HG02943 (cell line): Measurements from ENCODE around the gene CEMIP2.
"Not testable (repeated sequence)": the region's sequence is repeated elsewhere in the genome, so short reads cannot be mapped to it uniquely, and the experiment has no call there.

Source experiments
- ATAC-seq: cut with Tn5 transposase; IDR thresholded peaks from one replicate; pipeline ENCODE4 v1.9.1; 2021; ENCODE audit warnings: mild to moderate bottlenecking, low read depth, moderate library complexity; ENCODE audit not compliant: unreplicated experiment

The CEMIP2 gene

DNA sequence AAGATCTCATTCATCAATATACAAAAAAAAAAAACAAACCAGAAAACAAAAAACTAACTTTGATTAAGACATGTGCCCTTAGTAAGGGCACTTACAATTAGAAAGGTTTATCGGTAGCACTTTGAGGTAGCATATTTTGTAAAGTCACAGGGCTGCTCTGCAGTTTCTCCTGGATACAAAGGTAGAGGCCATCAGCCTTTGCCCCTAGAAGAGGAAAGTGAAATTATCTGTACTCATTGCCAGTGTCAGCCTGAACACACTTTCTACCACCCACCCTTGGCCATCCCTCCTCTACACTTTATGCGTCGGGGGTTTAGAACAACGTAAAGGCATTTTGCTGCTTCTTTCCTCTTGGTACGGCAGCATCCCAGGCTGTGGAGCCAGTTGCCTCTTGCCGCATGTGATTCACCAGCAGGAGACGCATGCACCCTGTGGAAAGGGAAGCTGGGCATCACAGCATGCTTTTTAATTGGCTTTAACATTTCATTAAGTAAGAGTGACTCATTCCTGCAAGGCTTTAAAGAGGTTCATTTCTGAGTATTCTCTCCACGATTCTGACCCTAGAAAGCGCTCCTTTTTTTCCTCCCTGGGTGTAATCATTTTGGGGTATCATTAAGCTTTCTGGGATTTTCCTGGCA, 84.6 kb downstream of the CEMIP2 start:
- ATAC-seq, result no peak

GRCh38 chr9:71681708-71682272, 86.5 kb downstream of the CEMIP2 start:
- ATAC-seq, result no peak

- no peak for ATAC-seq
Observed at GRCh38 chr9:71681104-71681707, 87.1 kb downstream of the CEMIP2 start.

DNA sequence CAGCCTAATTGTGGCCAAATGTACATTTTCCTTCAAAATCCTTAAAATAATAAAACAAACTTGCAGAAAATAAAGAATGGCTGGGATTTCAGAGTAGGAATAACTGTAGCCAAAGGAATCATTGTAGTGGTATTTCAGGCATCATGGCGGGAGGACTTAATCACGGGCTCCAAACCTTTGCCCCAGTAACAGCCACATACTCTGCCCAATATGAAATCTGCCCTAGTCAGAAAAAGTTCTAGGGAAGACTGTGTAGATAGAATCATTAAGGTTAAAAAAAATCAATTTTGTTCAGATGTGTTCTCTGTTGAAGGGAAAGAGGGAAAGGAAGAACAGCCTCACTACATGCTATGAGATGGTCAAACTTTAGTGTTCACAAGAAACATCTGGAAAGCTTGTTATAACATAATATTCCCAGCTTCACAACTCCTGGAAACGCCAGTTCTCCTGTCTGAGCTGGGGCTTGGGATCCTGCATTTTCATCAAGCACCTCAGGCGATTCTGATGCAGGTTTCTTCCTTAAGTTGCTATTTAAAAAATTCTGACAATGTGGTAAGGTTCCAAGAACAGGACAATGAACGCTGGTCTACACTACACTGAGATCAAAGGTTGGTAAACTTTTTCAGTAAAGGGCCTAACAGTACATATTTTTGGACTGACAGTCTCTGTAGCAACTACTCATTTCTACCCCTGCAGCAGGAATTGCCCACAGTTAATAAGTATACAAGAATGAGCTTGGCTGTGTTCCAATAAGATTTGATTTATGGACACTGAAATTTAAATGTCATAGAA, 87.9 kb downstream of the CEMIP2 start:
- no peak for ATAC-seq

- ATAC-seq, result no peak
Observed at GRCh38 chr9:71678999-71679398, 89.3 kb downstream of the CEMIP2 start.

- no peak for ATAC-seq
Observed at GRCh38 chr9:71677209-71677608, 91.1 kb downstream of the CEMIP2 start.

DNA sequence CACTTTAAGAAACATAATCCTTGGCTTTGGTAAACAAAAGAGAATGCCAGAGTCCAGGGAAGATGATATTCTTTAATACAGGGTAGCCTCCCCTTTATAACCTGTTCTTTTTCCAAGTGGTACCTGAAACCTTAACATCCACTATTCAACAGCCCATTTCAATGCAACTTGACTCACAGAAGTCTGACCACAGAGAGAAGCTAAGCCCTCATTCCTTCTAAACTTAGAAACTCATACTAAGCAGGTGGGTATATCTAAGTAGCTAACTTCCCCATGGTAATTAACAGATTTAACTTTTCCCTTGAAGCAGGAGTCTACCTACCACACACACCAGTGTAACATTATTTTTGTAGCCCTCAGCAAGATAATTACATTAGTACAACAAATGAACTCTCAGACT, 91.9 kb downstream of the CEMIP2 start:
- no peak for ATAC-seq

GRCh38 chr9:71675857-71676165, 92.5 kb downstream of the CEMIP2 start:
- ATAC-seq, result no peak

DNA sequence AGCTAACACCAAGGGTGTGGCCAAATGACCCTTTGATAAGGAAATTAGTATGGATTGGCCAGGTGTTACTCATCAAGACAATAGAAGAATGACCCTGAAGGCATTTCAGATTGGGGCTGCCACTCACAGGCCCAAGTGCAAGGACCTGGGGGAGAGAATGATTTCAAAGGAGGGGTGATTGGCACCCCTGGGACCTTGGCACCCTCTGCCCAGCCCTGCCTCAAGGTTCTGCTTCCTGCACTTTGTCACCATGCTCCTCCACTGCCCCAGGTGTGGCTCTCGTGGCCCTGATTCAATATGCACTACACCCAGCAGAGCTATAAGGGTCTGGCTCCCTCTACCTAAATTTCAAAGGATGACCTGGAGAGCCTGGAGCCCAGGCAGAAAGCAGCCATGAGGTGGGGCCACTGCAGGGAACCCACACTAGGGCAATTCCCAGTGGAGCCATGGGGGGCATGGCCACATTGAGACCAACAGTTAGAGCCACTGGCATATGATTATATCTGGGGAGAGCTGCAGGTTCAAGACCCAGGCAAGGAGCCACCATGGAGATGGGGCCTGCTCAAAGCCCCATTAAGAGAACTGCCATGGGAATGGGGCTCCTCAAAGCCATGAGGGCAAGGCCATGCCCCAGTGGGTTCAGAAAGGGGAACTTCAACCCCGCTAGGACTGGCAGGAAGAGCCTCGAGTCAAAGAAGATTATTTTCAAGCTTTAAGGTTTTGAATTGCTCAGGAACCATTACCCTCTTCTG, 93.0 kb downstream of the CEMIP2 start:
- no peak for ATAC-seq

DNA sequence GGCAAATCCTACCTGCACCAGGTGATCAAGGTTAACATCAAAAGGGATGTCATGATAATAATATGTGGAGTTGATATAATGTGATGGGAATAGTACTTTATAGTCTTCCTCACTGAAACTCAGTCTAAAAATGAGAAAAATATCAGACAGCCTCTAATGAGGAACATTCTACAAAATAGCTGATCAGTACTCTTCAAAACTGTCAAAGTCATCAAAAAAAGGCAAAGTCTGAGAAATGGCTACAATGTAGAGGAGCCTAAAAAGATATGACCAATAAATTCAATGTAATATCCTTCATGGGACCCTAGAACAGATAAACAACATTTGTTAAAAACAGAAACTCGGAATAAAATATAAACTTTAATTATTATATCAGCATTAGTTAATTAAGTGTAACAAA, 95.7 kb downstream of the CEMIP2 start:
- no peak for ATAC-seq

GRCh38 chr9:71671289-71671688, 97.0 kb downstream of the CEMIP2 start:
- no peak for ATAC-seq

DNA sequence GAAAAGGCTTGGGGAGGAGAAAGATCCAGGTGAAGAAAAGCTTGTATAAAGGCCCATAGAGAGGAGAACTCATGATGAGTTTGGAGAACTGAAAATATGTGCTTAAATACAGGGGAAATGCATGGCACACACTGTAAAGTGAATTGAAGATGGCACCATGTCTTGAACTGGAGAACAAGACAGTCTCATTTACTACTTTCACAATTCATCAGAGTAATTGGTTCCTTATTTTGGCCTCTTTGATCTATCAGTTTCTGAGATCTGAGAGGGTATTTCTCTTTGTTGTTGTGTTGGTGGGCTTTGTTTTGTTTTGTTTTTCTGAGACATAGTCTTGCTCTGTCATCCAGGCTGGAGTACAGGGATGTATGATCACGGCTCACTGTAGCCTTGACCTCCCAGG, 98.2 kb downstream of the CEMIP2 start:
- ATAC-seq, result no peak

GRCh38 chr9:71669284-71669995, 98.9 kb downstream of the CEMIP2 start:
- ATAC-seq, result no peak

DNA sequence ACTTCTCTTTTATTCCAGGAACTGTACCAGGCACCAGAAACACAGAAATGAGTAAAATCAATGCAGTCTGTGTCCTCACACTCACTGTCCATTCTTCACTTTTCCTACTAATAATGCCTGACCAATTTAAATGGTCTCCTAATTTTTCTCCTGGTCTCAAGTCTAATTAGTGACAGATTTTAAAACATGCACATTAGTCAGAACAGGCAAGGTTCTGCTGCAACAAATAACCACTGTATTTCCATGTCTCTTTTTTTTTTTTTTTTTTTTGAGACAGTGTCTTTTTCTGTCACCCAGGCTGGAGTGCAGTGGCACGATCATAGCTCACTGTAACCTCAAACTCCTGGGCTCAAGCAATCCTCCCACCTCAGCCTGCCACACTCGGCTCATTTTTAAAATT, 99.6 kb downstream of the CEMIP2 start:
- no peak for ATAC-seq

GRCh38 chr9:71665247-71665646, 103.1 kb downstream of the CEMIP2 start:
- ATAC-seq, result no peak

DNA sequence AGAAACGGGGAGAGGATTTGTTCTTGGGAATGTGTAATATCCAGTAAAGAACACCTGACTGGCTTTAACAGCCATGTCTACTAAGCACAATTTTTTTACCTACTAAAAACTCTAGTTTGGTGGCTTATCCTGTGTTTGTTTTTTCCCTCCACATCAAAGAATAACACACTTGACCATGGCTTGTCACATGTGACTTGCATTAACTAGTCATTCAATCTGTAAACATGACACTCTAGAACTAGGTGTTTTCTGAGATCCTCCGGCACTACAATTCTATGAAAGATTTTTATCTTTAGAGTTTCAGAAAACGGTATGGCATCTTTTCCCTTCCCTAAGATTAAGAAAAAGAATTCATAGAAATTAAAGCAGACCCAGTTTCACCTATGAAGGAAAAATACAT, 103.7 kb downstream of the CEMIP2 start:
- ATAC-seq, result no peak

GRCh38 chr9:71663931-71664459, 104.3 kb downstream of the CEMIP2 start:
- no peak for ATAC-seq

GRCh38 chr9:71663216-71663615, 105.1 kb downstream of the CEMIP2 start:
- no peak for ATAC-seq

DNA sequence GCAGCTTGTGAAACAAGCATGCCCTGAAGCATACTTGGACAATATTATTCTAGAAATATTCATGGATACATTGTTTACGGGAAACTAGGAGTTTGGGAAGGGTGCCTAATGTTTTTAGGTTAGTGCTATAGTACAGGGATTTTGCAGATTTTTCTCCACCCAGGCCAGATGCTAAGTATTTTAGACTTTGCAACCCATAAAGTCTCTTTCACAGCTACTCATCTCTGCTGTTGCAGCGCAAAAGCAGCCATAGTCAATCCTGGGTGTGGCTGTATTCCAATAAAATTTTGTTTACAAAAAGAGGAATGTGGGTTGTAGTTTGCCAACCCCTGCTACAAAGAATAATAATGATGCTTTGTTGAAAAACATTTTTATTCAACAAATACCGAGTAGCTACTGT, 106.2 kb downstream of the CEMIP2 start:
- no peak for ATAC-seq

DNA sequence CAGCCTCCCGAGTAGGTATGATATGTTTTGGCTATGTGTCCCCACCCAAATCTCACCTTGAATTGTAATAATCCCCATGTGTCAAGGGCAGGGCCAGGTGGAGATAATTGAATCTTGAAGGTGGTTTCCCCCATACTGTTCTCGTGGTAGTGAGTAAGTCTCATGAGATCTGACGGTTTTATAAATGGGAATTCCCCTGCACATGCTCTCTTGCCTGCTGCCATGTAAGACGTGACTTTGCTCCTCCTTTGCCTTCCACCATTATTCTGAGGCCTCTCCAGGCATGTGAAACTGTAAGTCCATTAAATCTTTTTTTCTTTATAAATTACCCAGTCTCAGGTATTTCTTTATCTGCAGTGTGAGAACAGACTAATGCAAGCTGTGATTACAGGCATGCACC, 111.0 kb downstream of the CEMIP2 start:
- ATAC-seq, result not testable (repeated sequence)
